ENCODE results near the gene FAM219A.
"Not testable (repeated sequence)": the region's sequence is repeated elsewhere in the genome, so short reads cannot be mapped to it uniquely, and the experiment has no call there.

Gene FAM219A

GRCh38 chr9:34366365-34366764 lies 92.0 kb downstream of the FAM219A start:
- no peak for TF ChIP-seq POLR2A (IDR thresholded peaks at IDR 0.05; ENCODE audit: low read depth, low read length)
- DNase-seq (ENCODE audit: insufficient read length, low spot score) (no peak), FAIRE-seq (no peak)

GRCh38 chr9:34365282-34365681 lies 93.1 kb downstream of the FAM219A start:
- FAIRE-seq (no peak), DNase-seq (ENCODE audit: insufficient read length, low spot score) (no peak)
- TF ChIP-seq POLR2A (IDR thresholded peaks at IDR 0.05; ENCODE audit: low read depth, low read length): no peak

- no peak for DNase-seq (ENCODE audit: insufficient read length, low spot score)
- no peak for TF ChIP-seq POLR2A (IDR thresholded peaks at IDR 0.05; ENCODE audit: low read depth, low read length)
- no peak for FAIRE-seq
Measured at GRCh38 chr9:34363619-34364351, 94.6 kb downstream of the FAM219A start.

GRCh38 chr9:34362614-34363214 lies 95.7 kb downstream of the FAM219A start:
- FAIRE-seq (no peak), DNase-seq (ENCODE audit: insufficient read length, low spot score) (no peak)
- no peak for TF ChIP-seq POLR2A (IDR thresholded peaks at IDR 0.05; ENCODE audit: low read depth, low read length)

- DNase-seq (ENCODE audit: insufficient read length, low spot score); FAIRE-seq: not testable (repeated sequence)
Measured at GRCh38 chr9:34352957-34353356, 105.4 kb downstream of the FAM219A start.

- FAIRE-seq; DNase-seq (ENCODE audit: insufficient read length, low spot score): not testable (repeated sequence)
Measured at GRCh38 chr9:34352122-34352652, 106.2 kb downstream of the FAM219A start.

- no peak for TF ChIP-seq POLR2A (IDR thresholded peaks at IDR 0.05; ENCODE audit: low read depth, low read length)
- no peak for DNase-seq (ENCODE audit: insufficient read length, low spot score)
- no peak for FAIRE-seq
Measured at GRCh38 chr9:34349324-34349723, 109.0 kb downstream of the FAM219A start.

All from H54 (cell line).